H1 (cell line): ENCODE data around the gene SLC9A3. TPM values are rescaled to one million over a fixed set of nuclear protein-coding genes. Genes with fewer than 3 reads are reported as not detected.

Source experiments
- CTBP2 ChIP-seq: IDR thresholded peaks from 2 replicates; pipeline ENCODE4 v1.7.0; 2011; ENCODE audit warnings: borderline replicate concordance, mild to moderate bottlenecking, moderate library complexity, mixed read lengths, low read length; ENCODE audit not compliant: insufficient read depth, insufficient read length
- JUND ChIP-seq: IDR thresholded peaks from 2 replicates; pipeline ENCODE4 v1.6.1; 2011; ENCODE audit warnings: mild to moderate bottlenecking, improper control_type of control experiment, low read length
- polyA plus RNA-seq, 7 experiments: library from polyadenylated mRNA; depleted of rRNA in 3 of 7; stranded (reverse) in 5 of 7; unstranded in 2 of 7; fragments of >200 nt in 5 of 7; fragments of 200-250 nt in 2 of 7; gene quantifications; 1 replicate in 5 of 7; 2 replicates in 1 of 7; 4 replicates in 1 of 7; pipeline versions ENCODE4 v1.2.1 to v1.2.3, GENCODE V29; 2011 to 2013; ENCODE audit warnings: missing spikeins in 2 of 7, mixed read lengths in 2 of 7
- total RNA-seq: library from RNA; stranded (reverse); fragmentation: NEBNext Ultra II Directional; extraction: Animal tissue kit (Norgen Biotek cat#: 25700); gene quantifications from 2 replicates; pipeline ENCODE4 v1.2.1, GENCODE V29; 2021

Gene SLC9A3
- total and polyA plus RNA-seq, 2 of the 8 experiments (the other 6 are each of a cell fraction or from before 2014, with no cell fraction given), result 0.95 to 1.0 TPM

DNA sequence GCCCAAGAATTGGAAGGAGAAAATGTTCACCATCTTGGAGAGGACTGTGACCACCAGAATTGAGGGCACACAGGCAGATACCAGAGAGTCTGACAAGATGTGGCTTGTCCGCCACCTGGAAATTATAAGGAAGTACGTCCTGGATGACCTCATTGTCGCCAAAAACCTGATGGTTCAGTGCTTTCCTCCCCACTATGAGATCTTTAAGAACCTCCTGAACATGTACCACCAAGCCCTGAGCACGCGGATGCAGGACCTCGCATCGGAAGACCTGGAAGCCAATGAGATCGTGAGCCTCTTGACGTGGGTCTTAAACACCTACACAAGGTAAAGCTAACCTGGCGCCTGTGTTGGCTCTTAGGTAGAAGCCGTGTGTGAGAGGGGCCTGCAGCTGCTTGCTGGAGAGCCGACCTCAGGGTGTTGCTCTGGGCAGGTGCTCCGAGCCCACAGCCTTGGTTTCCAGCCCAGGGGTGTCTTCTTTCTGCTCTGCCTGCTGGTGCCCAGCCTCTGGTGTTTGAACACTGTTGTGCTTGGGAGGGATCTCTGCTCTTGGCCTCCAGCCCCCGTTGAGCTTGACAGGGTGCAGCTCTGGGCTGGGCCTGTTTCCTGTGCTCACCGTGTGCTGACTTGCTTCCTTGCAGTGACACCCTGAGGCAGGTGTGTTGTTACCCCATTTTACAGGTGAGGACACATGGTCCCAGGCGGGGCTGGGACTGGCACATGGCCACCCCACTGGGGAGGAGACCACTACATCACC, 70.3 kb downstream of the SLC9A3 start (continued):
- no peak for TF ChIP-seq JUND
- TF ChIP-seq CTBP2, result no peak
